Mucosa of gallbladder (tissue), 1 donor: ENCODE data around the gene C1orf232. TPM values are rescaled to one million over a fixed set of nuclear protein-coding genes. Genes with fewer than 3 reads are reported as not detected.

Source experiments
- DNase-seq: peaks from one replicate; pipeline ENCODE4 v3.0.0-alpha.2; 2020; ENCODE audit warnings: low spot score
- total RNA-seq: library from RNA; stranded (reverse); gene quantifications from one replicate; pipeline ENCODE4 v1.2.1, GENCODE V29; 2021
- donor health status: DM: no; HTN: no; CAD: no.

Gene C1orf232
- total RNA-seq: not detected

GRCh38 chr1:26168410-26169197 lies at the start of gene C1orf232:
Gene C1orf232 (minus strand): TSS chr1:26168963. CDS start chr1:26168499, 464 bp downstream.
- no peak for DNase-seq

GRCh38 chr1:26215246-26215645 lies 46.5 kb upstream of the C1orf232 start:
- no peak for DNase-seq

- no peak for DNase-seq
Measured at GRCh38 chr1:26213335-26213905, 44.7 kb upstream of the C1orf232 start.

GRCh38 chr1:26212726-26213125 lies 44.0 kb upstream of the C1orf232 start:
- no peak for DNase-seq

- DNase-seq: no peak
Measured at GRCh38 chr1:26210147-26210870, 41.5 kb upstream of the C1orf232 start.

GRCh38 chr1:26203642-26204318 lies 35.0 kb upstream of the C1orf232 start:
- no peak for DNase-seq

- no peak for DNase-seq
Measured at GRCh38 chr1:26200413-26200812, 31.6 kb upstream of the C1orf232 start.

- no peak for DNase-seq
Measured at GRCh38 chr1:26197813-26198212, 29.1 kb upstream of the C1orf232 start.

GRCh38 chr1:26197301-26197700 lies 28.5 kb upstream of the C1orf232 start:
- DNase-seq: no peak

GRCh38 chr1:26195805-26196204 lies 27.0 kb upstream of the C1orf232 start:
- no peak for DNase-seq

- no peak for DNase-seq
Measured at GRCh38 chr1:26191739-26192138, 23.0 kb upstream of the C1orf232 start.

GRCh38 chr1:26190373-26190987 lies 21.7 kb upstream of the C1orf232 start, which contains the start of gene CATSPER4:
Gene CATSPER4 (plus strand): TSS chr1:26190602. CDS start chr1:26190628, 26 bp downstream.
- DNase-seq: no peak

GRCh38 chr1:26189751-26190275 lies 21.1 kb upstream of the C1orf232 start:
- no peak for DNase-seq

- no peak for DNase-seq
Measured at GRCh38 chr1:26189331-26189730, 20.6 kb upstream of the C1orf232 start.

- no peak for DNase-seq
Measured at GRCh38 chr1:26188477-26188876, 19.7 kb upstream of the C1orf232 start.

GRCh38 chr1:26187882-26188281 lies 19.1 kb upstream of the C1orf232 start:
- DNase-seq: no peak

- DNase-seq: no peak
Measured at GRCh38 chr1:26184883-26185282, 16.1 kb upstream of the C1orf232 start.

- DNase-seq: no peak
Measured at GRCh38 chr1:26184086-26184485, 15.3 kb upstream of the C1orf232 start.

GRCh38 chr1:26182383-26182696 lies 13.6 kb upstream of the C1orf232 start:
- DNase-seq: no peak

- DNase-seq: no peak
Measured at GRCh38 chr1:26181586-26182382, 13.0 kb upstream of the C1orf232 start.

GRCh38 chr1:26180010-26180506 lies 11.3 kb upstream of the C1orf232 start:
- DNase-seq: no peak
